ENCODE data around the gene SLC4A1AP.

DNA sequence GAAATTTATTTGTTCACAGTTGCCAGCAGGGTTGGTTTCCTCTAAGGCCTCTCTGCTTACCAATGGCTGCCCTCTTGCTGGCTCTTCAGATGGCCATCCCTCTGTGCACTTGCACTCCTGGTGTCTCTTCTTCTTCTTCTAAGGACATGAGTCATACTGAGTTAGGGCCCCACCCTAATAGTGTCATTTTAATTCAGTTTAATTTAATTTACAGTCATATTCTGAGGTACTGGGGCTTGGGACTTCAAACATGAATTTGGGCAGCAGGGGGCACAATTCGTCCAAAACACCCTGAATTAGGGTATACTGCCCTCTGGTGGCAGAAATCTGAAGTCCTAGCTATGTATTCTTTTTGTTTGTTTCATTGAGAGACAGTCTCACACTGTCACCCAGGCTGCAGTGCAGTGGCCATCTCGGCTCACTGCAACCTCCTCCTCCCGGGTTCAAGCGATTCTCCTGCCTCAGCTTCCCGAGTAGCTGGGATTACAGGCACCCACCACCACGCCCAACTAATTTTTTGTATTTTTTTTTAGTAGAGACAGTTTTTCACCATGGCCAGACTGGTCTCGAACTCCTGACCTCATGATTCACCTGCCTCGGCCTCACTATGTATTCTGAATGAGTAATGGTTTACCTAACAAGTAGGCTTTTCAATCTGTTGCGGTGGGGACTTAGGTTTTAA is 19.8 kb downstream of the SLC4A1AP start:
- TF ChIP-seq, protein P1, sequence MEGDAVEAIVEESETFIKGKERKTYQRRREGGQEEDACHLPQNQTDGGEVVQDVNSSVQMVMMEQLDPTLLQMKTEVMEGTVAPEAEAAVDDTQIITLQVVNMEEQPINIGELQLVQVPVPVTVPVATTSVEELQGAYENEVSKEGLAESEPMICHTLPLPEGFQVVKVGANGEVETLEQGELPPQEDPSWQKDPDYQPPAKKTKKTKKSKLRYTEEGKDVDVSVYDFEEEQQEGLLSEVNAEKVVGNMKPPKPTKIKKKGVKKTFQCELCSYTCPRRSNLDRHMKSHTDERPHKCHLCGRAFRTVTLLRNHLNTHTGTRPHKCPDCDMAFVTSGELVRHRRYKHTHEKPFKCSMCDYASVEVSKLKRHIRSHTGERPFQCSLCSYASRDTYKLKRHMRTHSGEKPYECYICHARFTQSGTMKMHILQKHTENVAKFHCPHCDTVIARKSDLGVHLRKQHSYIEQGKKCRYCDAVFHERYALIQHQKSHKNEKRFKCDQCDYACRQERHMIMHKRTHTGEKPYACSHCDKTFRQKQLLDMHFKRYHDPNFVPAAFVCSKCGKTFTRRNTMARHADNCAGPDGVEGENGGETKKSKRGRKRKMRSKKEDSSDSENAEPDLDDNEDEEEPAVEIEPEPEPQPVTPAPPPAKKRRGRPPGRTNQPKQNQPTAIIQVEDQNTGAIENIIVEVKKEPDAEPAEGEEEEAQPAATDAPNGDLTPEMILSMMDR (IDR thresholded peaks at IDR 0.05): peak; percentile 100
- TF ChIP-seq NFE2L2 (conservative IDR thresholded peaks at IDR 0.05; ENCODE audit: low read length) (no peak), RFX5 (IDR thresholded peaks at IDR 0.05) (no peak)
- TF ChIP-seq, protein P2, sequence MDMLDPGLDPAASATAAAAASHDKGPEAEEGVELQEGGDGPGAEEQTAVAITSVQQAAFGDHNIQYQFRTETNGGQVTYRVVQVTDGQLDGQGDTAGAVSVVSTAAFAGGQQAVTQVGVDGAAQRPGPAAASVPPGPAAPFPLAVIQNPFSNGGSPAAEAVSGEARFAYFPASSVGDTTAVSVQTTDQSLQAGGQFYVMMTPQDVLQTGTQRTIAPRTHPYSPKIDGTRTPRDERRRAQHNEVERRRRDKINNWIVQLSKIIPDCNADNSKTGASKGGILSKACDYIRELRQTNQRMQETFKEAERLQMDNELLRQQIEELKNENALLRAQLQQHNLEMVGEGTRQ (IDR thresholded peaks at IDR 0.05): no peak
